ENCODE results near the gene ADGRV1.

The ADGRV1 gene

DNA sequence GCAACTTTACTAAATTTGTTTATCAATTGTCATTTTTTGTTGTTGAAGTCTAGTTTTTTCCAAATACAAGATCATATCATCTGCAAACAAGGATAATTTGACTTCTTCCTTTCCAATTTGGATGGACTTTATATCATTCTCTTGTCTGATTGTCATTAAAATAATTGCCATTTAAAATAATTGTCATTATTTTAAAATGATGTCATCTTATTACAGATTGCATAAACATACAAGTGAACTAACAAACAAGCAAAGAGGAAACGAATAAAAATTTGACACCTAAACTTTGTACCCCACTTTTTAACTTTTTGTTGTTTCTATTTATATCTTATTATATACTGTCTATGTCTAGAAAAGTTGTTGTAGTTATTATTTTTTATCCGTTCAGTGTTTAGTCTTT lies 275.2 kb downstream of the ADGRV1 start:
- Histone ChIP-seq H3K4me1 (ENCODE audit: control insufficient read depth, insufficient read depth, low read length) (peaks cover 7% of the 10 kb centered on the region), H3K9me3 (ENCODE audit: control insufficient read depth, insufficient read depth, low read depth, low read length) (no peaks in the 10 kb centered on the region), H3K4me3 (ENCODE audit: low read depth, low read length) (no peak overlapping the region), H3K36me3 (ENCODE audit: control insufficient read depth in 2 of 2, insufficient read depth in 1 of 2, low read length in 2 of 2) (peaks cover 0 to 4% of the 10 kb centered on the region in 2 experiments; a peak in 1 of 3 replicates), H3K27ac (ENCODE audit: extremely low read depth, low read depth, low read length) (no peak overlapping the region)
- TF ChIP-seq ZNF660 (tag by site-specific recombination; IDR thresholded peaks at IDR 0.05) (no peak), ATF2 (tag by site-specific recombination; IDR thresholded peaks at IDR 0.05; ENCODE audit: low read depth) (peak; percentile 85)
- ChIA-PET POLR2A (no interaction called here), CTCF (no interaction called here)

- TF ChIP-seq PRDM1 (tag by site-specific recombination; IDR thresholded peaks at IDR 0.05) = 0 out of 2 replicates have a peak, but pooled peaks have one; percentile 9
- no peak for TF ChIP-seq WT1 (tag by site-specific recombination; IDR thresholded peaks at IDR 0.05)
- TF ChIP-seq ZNF366 (tag by site-specific recombination; conservative IDR thresholded peaks at IDR 0.05) = peak; percentile 79
- TF ChIP-seq HOXD13 (CRISPR knock-in tag; IDR thresholded peaks at IDR 0.05; ENCODE audit: borderline replicate concordance) = no peak
- POLR2A ChIA-PET = no interaction called here
- Histone ChIP-seq H3K9me3 (ENCODE audit: control insufficient read depth, insufficient read depth, low read depth, low read length) (no peaks in the 10 kb centered on the region), H3K27ac (ENCODE audit: extremely low read depth, low read depth, low read length) (no peak overlapping the region), H3K36me3 (ENCODE audit: control insufficient read depth in 2 of 2, insufficient read depth in 1 of 2, low read length in 2 of 2) (peaks cover 0 to 4% of the 10 kb centered on the region in 2 experiments; a peak in 1 of 3 replicates), H3K4me1 (ENCODE audit: control insufficient read depth, insufficient read depth, low read length) (0 out of 2 replicates have a peak, but pooled peaks cover 2% of the 10 kb centered on the region), H3K4me3 (ENCODE audit: low read depth, low read length) (no peak overlapping the region)
- CTCF ChIA-PET = no interaction called here
These were observed 276.1 kb downstream of the ADGRV1 start for GRCh38 chr5:90834711-90835110.

- TF ChIP-seq, protein P1, sequence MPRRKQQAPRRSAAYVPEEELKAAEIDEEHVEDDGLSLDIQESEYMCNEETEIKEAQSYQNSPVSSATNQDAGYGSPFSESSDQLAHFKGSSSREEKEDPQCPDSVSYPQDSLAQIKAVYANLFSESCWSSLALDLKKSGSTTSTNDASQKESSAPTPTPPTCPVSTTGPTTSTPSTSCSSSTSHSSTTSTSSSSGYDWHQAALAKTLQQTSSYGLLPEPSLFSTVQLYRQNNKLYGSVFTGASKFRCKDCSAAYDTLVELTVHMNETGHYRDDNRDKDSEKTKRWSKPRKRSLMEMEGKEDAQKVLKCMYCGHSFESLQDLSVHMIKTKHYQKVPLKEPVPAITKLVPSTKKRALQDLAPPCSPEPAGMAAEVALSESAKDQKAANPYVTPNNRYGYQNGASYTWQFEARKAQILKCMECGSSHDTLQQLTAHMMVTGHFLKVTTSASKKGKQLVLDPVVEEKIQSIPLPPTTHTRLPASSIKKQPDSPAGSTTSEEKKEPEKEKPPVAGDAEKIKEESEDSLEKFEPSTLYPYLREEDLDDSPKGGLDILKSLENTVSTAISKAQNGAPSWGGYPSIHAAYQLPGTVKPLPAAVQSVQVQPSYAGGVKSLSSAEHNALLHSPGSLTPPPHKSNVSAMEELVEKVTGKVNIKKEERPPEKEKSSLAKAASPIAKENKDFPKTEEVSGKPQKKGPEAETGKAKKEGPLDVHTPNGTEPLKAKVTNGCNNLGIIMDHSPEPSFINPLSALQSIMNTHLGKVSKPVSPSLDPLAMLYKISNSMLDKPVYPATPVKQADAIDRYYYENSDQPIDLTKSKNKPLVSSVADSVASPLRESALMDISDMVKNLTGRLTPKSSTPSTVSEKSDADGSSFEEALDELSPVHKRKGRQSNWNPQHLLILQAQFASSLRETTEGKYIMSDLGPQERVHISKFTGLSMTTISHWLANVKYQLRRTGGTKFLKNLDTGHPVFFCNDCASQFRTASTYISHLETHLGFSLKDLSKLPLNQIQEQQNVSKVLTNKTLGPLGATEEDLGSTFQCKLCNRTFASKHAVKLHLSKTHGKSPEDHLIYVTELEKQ (tag by site-specific recombination; IDR thresholded peaks at IDR 0.05; ENCODE audit: borderline replicate concordance) = no peak
- no peak for TF ChIP-seq ZNF138 (tag by site-specific recombination; IDR thresholded peaks at IDR 0.05; ENCODE audit: borderline replicate concordance)
- TF ChIP-seq ZNF24 (tag by site-specific recombination; IDR thresholded peaks at IDR 0.05) = no peak
- no peak for TF ChIP-seq ZNF157 (tag by site-specific recombination; IDR thresholded peaks at IDR 0.05)
- ChIA-PET CTCF (no interaction called here), POLR2A (no interaction called here)
- no peaks in the 10 kb centered on the region for H3K9me3 ChIP-seq (ENCODE audit: control insufficient read depth, insufficient read depth, low read depth, low read length)
- no peaks in the 10 kb centered on the region for H3K4me1 ChIP-seq (ENCODE audit: control insufficient read depth, insufficient read depth, low read length)
- no peaks in the 10 kb centered on the region; a peak in 1 of 3 replicates for H3K36me3 ChIP-seq (ENCODE audit: control insufficient read depth in 2 of 2, insufficient read depth in 1 of 2, low read length in 2 of 2)
- no peak overlapping the region for H3K27ac ChIP-seq (ENCODE audit: extremely low read depth, low read depth, low read length)
- H3K4me3 ChIP-seq (ENCODE audit: low read depth, low read length) = no peak overlapping the region
These were observed 284.8 kb downstream of the ADGRV1 start for GRCh38 chr5:90843443-90843842.

DNA sequence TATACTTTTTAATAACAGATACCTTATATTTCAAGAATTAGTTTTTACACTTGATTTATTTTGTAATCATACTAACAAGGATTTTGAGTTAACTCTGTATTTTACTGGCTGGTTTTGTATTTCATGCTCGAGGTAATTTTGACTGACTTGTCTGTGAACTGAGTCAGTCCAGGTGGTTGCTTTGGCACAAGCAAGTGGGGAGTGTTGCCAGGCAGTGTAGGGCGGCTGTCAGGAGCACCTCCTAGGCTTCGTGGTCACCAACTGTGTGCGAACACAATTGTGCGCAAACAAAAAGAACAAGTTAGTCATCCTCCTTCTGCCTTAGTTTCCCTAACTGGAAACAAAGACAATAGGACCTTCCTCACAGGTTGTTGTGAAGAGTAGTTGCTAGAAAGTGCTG lies 286.3 kb downstream of the ADGRV1 start:
- H3K4me3 ChIP-seq (ENCODE audit: low read depth, low read length) = no peak overlapping the region
- no peaks in the 10 kb centered on the region for H3K4me1 ChIP-seq (ENCODE audit: control insufficient read depth, insufficient read depth, low read length)
- ChIA-PET CTCF (interaction anchor here (0.5 kb wide), 1 partner anchor 760 kb away, joined by 4 read pairs; no protein-coding TSS in a partner anchor), POLR2A (no interaction called here)
- H3K27ac ChIP-seq (ENCODE audit: extremely low read depth, low read depth, low read length) = no peak overlapping the region
- H3K9me3 ChIP-seq (ENCODE audit: control insufficient read depth, insufficient read depth, low read depth, low read length) = no peaks in the 10 kb centered on the region
- peaks cover 0 to 3% of the 10 kb centered on the region in 2 experiments; a peak in 2 of 3 replicates for H3K36me3 ChIP-seq (ENCODE audit: control insufficient read depth in 2 of 2, insufficient read depth in 1 of 2, low read length in 2 of 2)
- TF ChIP-seq, protein P2, sequence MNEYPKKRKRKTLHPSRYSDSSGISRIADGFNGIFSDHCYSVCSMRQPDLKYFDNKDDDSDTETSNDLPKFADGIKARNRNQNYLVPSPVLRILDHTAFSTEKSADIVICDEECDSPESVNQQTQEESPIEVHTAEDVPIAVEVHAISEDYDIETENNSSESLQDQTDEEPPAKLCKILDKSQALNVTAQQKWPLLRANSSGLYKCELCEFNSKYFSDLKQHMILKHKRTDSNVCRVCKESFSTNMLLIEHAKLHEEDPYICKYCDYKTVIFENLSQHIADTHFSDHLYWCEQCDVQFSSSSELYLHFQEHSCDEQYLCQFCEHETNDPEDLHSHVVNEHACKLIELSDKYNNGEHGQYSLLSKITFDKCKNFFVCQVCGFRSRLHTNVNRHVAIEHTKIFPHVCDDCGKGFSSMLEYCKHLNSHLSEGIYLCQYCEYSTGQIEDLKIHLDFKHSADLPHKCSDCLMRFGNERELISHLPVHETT (tag by site-specific recombination; IDR thresholded peaks at IDR 0.05) = no peak
- TF ChIP-seq, protein P3, sequence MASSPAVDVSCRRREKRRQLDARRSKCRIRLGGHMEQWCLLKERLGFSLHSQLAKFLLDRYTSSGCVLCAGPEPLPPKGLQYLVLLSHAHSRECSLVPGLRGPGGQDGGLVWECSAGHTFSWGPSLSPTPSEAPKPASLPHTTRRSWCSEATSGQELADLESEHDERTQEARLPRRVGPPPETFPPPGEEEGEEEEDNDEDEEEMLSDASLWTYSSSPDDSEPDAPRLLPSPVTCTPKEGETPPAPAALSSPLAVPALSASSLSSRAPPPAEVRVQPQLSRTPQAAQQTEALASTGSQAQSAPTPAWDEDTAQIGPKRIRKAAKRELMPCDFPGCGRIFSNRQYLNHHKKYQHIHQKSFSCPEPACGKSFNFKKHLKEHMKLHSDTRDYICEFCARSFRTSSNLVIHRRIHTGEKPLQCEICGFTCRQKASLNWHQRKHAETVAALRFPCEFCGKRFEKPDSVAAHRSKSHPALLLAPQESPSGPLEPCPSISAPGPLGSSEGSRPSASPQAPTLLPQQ (tag by site-specific recombination; IDR thresholded peaks at IDR 0.05) = no peak
- TF ChIP-seq ZFP3 (tag by site-specific recombination; IDR thresholded peaks at IDR 0.05; ENCODE audit: low read depth) (no peak), PRDM2 (tag by site-specific recombination; IDR thresholded peaks at IDR 0.05; ENCODE audit: borderline replicate concordance) (no peak)
